CD4-positive, alpha-beta T cell treated with Interleukin-12 subunit alpha and Interleukin-12 subunit beta, for 1 hour (primary cell): ENCODE results near the gene SPIN4.
"Not testable (repeated sequence)": the region's sequence is repeated elsewhere in the genome, so short reads cannot be mapped to it uniquely, and the experiment has no call there.

Experiments used
- DNase-seq: peaks from one replicate; pipeline ENCODE4 v3.0.0-alpha.2; 2020

The SPIN4 gene

GRCh38 chrX:63350941-63351616, at the start of gene SPIN4:
Gene SPIN4 (minus strand): TSS chrX:63351332. CDS start chrX:63350819, 513 bp downstream.
- peak; percentile 69 for DNase-seq

- DNase-seq: no peak
Measured at GRCh38 chrX:63400340-63400739, 49.2 kb upstream of the SPIN4 start.

- no peak for DNase-seq
Measured at GRCh38 chrX:63394872-63395271, 43.7 kb upstream of the SPIN4 start.

- DNase-seq: not testable (repeated sequence)
Measured at GRCh38 chrX:63393094-63393493, 42.0 kb upstream of the SPIN4 start.

GRCh38 chrX:63387411-63387810, 36.3 kb upstream of the SPIN4 start:
- no peak for DNase-seq

- DNase-seq: not testable (repeated sequence)
Measured at GRCh38 chrX:63384263-63384662, 33.1 kb upstream of the SPIN4 start.

GRCh38 chrX:63373012-63373411, 21.9 kb upstream of the SPIN4 start:
- DNase-seq: not testable (repeated sequence)

GRCh38 chrX:63367699-63368098, 16.6 kb upstream of the SPIN4 start:
- DNase-seq: not testable (repeated sequence)

- no peak for DNase-seq
Measured at GRCh38 chrX:63363788-63364187, 12.7 kb upstream of the SPIN4 start.

- no peak for DNase-seq
Measured at GRCh38 chrX:63361494-63361893, 10.4 kb upstream of the SPIN4 start.

- DNase-seq: no peak
Measured at GRCh38 chrX:63354484-63354883, 3.4 kb upstream of the SPIN4 start.

GRCh38 chrX:63350465-63350877, 661 bp downstream of the SPIN4 start:
- DNase-seq: peak; percentile 11

GRCh38 chrX:63349307-63349706, 1.8 kb downstream of the SPIN4 start:
- no peak for DNase-seq

- DNase-seq: no peak
Measured at GRCh38 chrX:63330681-63331080, 20.5 kb downstream of the SPIN4 start.

- DNase-seq: no peak
Measured at GRCh38 chrX:63327788-63328187, 23.3 kb downstream of the SPIN4 start.

GRCh38 chrX:63299596-63299995, 51.5 kb downstream of the SPIN4 start:
- DNase-seq: no peak
